OCI-LY1 (cell line): ENCODE results near the gene SMC3.

Experiments
- CTCF ChIP-seq: fragments of 200-600 bp; sonication (generic), shearing (Covaris generic); IDR thresholded peaks from 2 replicates; pipeline ENCODE4 v1.5.1; 2017; ENCODE audit warnings: mild to moderate bottlenecking, antibody characterized with exemption, low read length, moderate library complexity, mixed read lengths
- EZH2 ChIP-seq: fragments of 200-600 bp; sonication (generic), shearing (Covaris generic); IDR thresholded peaks from 2 replicates; pipeline ENCODE4 v1.8.0; 2017; ENCODE audit warnings: borderline replicate concordance, mixed run types, mild to moderate bottlenecking, antibody characterized with exemption, low read length, moderate library complexity, mixed read lengths

GRCh38 chr10:110533149-110533548, 34.3 kb upstream of the SMC3 start:
- no peak for TF ChIP-seq CTCF
- TF ChIP-seq EZH2: no peak
